OCI-LY1 (cell line): ENCODE measurements around the gene CLTC.

Experiments used
- EZH2 ChIP-seq: fragments of 200-600 bp; sonication (generic), shearing (Covaris generic); IDR thresholded peaks from 2 replicates; pipeline ENCODE4 v1.8.0; 2017; ENCODE audit warnings: borderline replicate concordance, mixed run types, mild to moderate bottlenecking, antibody characterized with exemption, low read length, moderate library complexity, mixed read lengths
- TF ChIP-seq, protein P1 (sequence below): fragments of 200-600 bp; sonication (generic), shearing (Covaris generic); IDR thresholded peaks from 2 replicates; pipeline ENCODE4 v1.5.1; 2017; ENCODE audit warnings: mild to moderate bottlenecking, antibody characterized with exemption, low read length, moderate library complexity, mixed read lengths

DNA sequence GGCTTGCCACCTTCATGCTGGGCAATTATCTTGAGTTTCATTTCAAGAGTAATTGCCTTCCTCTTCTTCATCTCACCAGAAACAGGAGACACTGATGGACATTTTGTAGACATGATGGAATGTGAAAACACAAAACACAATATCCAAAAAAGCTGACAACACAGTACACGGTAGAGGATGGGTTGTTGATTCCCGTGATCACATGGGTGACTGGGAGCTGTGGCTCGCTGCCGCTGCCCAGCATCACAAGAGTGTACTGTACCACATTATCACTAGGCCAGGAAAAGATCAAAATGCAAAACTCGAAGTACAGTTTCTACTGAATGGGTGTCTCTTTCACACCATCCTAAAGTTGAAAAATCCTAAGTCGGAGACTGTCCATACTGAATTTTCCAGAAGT lies 80.1 kb downstream of the CLTC start:
- TF ChIP-seq, protein P1, sequence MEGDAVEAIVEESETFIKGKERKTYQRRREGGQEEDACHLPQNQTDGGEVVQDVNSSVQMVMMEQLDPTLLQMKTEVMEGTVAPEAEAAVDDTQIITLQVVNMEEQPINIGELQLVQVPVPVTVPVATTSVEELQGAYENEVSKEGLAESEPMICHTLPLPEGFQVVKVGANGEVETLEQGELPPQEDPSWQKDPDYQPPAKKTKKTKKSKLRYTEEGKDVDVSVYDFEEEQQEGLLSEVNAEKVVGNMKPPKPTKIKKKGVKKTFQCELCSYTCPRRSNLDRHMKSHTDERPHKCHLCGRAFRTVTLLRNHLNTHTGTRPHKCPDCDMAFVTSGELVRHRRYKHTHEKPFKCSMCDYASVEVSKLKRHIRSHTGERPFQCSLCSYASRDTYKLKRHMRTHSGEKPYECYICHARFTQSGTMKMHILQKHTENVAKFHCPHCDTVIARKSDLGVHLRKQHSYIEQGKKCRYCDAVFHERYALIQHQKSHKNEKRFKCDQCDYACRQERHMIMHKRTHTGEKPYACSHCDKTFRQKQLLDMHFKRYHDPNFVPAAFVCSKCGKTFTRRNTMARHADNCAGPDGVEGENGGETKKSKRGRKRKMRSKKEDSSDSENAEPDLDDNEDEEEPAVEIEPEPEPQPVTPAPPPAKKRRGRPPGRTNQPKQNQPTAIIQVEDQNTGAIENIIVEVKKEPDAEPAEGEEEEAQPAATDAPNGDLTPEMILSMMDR: no peak
- no peak for TF ChIP-seq EZH2
